Measurements from ENCODE around the gene DOC2A.

- TF ChIP-seq CTCF (IDR thresholded peaks at IDR 0.05; ENCODE audit: low read depth, low read length) (no peak), POLR2A (IDR thresholded peaks at IDR 0.05; ENCODE audit: extremely low read depth, insufficient read length) (no peak)
- TF ChIP-seq, protein P1, sequence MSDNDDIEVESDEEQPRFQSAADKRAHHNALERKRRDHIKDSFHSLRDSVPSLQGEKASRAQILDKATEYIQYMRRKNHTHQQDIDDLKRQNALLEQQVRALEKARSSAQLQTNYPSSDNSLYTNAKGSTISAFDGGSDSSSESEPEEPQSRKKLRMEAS (IDR thresholded peaks at IDR 0.05; ENCODE audit: low read depth, low read length) = no peak
Measured at GRCh38 chr16:29962344-29962994, 48.4 kb downstream of the DOC2A start.
